ENCODE data around the gene PAOX.

DNA sequence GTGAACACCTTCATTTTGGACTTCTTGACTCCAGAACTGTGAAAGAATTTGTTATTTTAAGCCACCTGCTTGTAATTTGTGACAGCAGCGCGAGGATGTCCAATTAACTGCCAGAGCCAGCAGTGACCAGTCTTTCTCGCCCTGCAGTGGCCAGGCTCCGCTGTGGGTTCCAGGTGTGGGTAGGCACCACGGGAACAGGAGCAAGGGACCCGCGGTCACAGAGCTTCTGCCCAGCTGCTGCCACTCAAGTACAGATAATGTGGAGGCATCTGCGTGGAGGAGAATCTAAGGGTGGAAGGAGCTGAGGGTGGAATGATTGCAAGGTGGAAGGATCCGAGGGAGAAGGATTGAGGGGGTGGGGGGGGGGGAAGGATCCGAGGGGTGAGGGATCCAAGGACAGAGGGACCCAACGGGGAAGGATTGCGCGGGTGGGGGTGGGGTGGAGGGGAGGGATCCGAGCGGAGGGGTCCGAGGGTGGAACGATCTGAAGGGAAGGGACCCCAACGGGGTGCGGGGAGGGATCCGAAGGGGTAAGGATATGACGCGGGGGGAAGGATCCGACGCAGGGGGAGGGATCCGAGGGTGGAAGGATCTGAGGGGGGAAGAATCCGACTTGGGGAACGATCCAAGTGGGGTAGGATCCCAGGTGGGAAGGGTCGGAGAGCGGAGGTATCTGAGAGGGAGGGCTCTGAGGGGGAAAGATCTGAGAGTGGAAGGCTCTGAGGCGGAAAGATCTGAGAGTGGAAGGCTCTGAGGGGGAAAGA lies 45.9 kb upstream of the PAOX start:
- TF ChIP-seq TAF1 (IDR thresholded peaks at IDR 0.05; ENCODE audit: control insufficient read depth, extremely low read depth, insufficient read depth, low read length, severe bottlenecking) (no peak), NUFIP1 (IDR thresholded peaks at IDR 0.05; ENCODE audit: partially characterized antibody) (no peak), ARHGAP35 (IDR thresholded peaks at IDR 0.05; ENCODE audit: partially characterized antibody) (no peak), NBN (IDR thresholded peaks at IDR 0.05; ENCODE audit: low read depth) (no peak), ZNF263 (CRISPR knock-in tag; IDR thresholded peaks at IDR 0.05; ENCODE audit: borderline replicate concordance) (no peak), SIN3A (IDR thresholded peaks at IDR 0.05; ENCODE audit: borderline replicate concordance in 2 of 2, control insufficient read depth in 1 of 2, low read depth in 2 of 2, low read length in 2 of 2) (no peak), HDAC1 (IDR thresholded peaks at IDR 0.05) (no peak), ZNF217 (CRISPR knock-in tag; IDR thresholded peaks at IDR 0.05) (no peak), ZNF436 (CRISPR knock-in tag; IDR thresholded peaks at IDR 0.05) (no peak), MCM5 (IDR thresholded peaks at IDR 0.05; ENCODE audit: low read depth) (no peak), EHMT2 (IDR thresholded peaks at IDR 0.05) (no peak), HMG20B (CRISPR knock-in tag; IDR thresholded peaks at IDR 0.05) (no peak)
- TF ChIP-seq, protein P1, sequence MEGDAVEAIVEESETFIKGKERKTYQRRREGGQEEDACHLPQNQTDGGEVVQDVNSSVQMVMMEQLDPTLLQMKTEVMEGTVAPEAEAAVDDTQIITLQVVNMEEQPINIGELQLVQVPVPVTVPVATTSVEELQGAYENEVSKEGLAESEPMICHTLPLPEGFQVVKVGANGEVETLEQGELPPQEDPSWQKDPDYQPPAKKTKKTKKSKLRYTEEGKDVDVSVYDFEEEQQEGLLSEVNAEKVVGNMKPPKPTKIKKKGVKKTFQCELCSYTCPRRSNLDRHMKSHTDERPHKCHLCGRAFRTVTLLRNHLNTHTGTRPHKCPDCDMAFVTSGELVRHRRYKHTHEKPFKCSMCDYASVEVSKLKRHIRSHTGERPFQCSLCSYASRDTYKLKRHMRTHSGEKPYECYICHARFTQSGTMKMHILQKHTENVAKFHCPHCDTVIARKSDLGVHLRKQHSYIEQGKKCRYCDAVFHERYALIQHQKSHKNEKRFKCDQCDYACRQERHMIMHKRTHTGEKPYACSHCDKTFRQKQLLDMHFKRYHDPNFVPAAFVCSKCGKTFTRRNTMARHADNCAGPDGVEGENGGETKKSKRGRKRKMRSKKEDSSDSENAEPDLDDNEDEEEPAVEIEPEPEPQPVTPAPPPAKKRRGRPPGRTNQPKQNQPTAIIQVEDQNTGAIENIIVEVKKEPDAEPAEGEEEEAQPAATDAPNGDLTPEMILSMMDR (IDR thresholded peaks at IDR 0.05 in 2 of 3, conservative IDR thresholded peaks at IDR 0.05 in 1 of 3; ENCODE audit: insufficient read depth in 2 of 3, low read depth in 1 of 3, low read length in 3 of 3), result no peak
- TF ChIP-seq, protein P2, sequence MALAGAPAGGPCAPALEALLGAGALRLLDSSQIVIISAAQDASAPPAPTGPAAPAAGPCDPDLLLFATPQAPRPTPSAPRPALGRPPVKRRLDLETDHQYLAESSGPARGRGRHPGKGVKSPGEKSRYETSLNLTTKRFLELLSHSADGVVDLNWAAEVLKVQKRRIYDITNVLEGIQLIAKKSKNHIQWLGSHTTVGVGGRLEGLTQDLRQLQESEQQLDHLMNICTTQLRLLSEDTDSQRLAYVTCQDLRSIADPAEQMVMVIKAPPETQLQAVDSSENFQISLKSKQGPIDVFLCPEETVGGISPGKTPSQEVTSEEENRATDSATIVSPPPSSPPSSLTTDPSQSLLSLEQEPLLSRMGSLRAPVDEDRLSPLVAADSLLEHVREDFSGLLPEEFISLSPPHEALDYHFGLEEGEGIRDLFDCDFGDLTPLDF (CRISPR knock-in tag; IDR thresholded peaks at IDR 0.05), result no peak

Data from K562 (cell line).